Fibroblast of skin of scalp (primary cell): ENCODE measurements around the gene GDAP1L1.
"Not testable (repeated sequence)": the region's sequence is repeated elsewhere in the genome, so short reads cannot be mapped to it uniquely, and the experiment has no call there.

Experiments used
- DNase-seq: peaks from one replicate; pipeline ENCODE4 v3.0.0-alpha.2; 2013

GDAP1L1 gene

DNA sequence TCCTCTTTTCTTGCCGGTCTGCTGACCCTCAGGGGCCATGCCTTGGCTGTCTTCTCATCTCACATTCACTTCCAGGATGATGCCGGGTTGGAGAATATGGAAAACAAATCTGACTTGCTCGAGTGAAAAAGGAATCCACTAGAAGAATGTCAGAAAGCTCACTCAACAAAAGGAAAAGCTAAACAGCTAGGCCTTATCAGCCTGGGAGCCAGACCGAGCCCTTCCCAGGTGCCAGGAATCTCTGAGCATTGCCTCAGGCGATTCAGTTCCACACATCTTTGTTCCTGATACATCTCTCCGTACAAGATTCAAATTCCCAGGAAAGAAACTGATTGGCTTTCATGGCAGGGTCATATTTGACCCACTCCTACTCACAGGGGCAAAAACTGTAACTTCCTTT is 27.3 kb upstream of the GDAP1L1 start:
- DNase-seq = no peak

DNA sequence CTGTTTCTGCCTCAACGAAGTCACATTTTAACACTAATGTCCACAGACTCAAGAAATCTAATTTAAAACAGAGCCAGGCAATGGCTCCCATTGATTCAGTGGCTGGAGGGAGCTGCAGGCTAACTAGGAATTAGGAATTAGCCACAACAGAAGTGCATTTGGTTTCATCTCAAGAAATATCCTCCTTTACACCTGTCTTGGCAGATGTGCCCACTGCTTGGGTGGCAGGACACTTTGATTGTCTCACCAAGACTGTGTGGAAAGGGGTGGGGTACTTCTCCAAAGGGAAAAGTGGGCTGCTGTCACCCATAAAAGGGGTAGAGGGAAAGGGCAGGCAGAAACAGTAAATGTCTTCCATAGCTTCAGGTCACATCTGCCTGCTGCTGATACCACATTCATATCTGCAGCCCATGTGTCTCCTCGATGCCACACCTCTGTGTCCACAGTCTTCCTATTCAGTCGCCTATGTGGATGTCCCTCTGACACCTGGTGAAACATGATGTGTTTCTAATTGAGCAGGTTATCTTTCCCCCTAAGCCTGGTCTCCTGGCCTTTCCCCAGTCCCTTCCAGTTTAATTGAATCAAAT is 25.6 kb upstream of the GDAP1L1 start:
- no peak for DNase-seq

DNA sequence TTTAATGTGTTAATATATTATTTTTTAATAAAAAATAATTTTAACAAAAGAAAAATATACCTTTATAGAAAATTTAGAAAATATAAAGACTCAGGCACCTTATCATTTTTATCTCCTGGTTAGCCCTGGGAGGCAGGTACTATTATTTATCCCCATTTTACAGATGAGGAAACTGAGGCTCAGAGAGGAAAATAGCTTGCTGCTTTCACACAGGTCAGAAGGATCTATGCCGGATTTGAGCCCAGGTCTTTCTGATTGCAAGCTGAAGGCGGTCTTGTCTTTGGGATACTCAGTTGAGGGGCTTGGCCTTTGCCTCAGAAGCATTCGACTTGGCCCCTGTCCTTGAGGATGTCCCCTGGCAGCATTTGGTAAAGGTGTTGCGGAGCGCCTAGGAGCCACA is 25.1 kb upstream of the GDAP1L1 start:
- no peak for DNase-seq

DNA sequence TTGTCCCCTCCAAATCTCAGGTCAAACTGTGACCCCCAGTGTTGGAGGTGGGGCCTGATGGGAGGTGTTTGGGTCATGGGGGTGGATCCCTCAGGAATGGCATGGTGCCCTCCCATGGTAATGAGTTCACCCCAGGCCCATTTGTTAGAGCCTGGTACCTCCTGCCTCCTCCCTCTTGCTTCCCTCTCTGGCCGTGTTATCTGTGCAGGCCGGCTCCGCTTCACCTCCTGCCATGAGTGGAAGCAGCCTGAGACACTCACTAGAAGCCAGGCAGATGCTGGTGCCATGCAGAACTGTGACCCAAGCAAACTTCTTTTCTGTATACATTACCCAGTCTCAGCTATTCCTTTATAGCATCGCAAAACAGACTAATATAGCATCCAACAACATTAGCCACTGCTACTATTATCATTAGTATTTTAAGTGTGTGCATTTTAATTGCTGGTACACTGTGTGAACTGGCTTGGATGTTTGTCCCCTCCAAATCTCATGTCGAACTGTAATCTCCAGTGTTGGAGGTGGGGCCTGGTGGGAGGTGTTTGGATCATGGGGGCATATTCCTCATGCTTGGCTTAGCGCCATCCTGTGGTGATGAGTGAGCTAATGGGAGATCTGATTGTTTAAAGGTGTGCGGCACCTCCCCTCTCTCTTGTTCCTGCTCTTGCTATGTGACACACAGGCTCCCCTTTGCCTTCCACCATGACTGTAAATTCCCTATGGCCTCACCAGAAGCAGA is 24.3 kb upstream of the GDAP1L1 start:
- no peak for DNase-seq

DNA sequence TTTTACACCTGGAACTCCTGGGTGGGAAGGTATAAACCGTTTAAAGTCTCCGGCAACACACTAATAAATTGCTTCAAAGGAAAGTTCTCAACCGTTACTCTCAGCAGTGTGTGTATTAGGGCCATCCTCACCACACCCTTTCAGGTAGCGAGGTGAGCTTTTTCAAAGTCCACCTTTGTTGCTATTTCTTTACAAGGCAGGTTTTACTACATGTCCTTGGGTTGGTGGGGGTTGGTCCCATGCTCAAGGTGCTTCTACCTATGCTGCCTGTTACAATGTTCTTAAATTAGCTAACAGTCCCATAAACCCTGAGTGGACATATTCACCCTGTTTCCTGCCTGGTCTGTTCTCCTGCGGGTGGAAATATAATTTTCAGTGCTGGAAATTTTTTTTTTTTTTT is 23.4 kb upstream of the GDAP1L1 start:
- DNase-seq = no peak

DNA sequence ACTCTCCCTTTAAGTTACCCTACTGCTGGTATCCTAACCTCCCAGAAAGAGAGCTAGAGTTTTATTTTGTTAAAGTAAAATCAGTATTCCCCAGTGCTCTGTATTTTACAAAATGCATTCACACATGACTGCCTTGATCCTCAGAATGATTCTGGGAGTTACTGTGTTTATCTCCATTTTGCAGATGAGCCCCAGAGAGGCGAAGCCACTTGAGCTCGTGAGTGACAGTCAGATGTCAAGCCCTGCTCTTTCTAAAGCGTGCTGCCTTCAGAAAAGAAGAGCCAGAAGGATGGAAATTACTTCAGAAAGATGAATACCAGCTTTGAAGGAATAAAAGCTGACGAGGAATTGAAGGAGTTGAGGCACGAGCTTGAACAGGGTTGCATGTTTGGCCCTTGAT is 22.5 kb upstream of the GDAP1L1 start:
- DNase-seq = no peak

DNA sequence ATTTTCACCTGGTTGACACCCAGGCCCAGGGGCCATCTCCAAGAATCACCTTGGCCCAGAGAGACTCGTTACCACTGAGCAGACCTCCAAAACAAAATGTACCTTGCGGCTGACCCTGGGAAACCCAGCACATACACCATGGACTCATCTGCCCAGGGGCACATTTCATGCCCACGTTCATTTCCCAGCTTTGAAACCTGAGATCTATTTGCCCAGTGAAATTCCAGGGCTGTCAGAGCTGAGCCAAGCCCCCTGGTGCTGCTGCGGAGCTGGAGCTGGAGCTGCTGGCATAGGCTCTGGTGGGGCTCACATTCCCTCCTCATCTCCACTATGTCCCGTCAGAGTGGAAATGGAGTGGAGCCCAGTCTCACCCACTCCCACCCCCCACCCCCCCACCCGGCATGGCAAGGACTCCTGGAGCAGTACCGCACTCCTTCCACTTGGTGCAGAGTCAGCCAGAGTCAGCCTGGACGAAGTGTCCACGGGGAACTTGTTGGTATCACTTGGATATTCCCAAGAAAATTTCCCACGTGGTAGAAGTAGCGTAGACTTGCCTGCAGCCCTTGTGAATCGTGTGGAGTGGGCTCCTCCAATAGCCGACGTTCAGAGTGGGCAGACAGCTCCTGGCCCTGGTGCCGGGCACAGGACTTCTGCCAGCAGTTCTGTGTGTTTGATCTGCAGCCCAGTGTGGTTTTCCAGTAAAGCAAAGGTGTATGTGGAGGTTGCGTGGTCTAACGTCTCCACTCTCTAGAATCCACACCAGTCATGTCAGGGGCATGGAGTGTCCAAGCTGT is 18.4 kb upstream of the GDAP1L1 start:
- DNase-seq = no peak

DNA sequence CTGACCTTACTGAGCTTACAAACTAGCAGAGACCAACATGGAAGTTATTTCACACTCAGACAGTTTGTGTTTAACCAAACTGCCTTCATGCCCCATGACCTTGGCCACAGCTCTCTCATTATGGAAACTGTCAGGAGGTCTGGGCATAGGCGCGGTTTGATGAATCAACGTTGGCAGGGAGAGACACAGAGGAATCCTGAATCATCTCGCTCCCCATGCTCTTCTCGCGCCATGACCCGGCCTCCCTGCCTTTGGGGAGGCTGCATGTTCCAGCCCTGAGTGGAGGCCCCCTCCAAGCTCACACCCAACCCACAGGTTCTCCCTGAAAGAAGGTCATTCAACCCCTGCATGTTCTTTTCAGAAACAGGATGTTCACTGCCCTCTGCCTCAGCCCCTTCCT is 15.9 kb upstream of the GDAP1L1 start:
- DNase-seq = no peak

DNA sequence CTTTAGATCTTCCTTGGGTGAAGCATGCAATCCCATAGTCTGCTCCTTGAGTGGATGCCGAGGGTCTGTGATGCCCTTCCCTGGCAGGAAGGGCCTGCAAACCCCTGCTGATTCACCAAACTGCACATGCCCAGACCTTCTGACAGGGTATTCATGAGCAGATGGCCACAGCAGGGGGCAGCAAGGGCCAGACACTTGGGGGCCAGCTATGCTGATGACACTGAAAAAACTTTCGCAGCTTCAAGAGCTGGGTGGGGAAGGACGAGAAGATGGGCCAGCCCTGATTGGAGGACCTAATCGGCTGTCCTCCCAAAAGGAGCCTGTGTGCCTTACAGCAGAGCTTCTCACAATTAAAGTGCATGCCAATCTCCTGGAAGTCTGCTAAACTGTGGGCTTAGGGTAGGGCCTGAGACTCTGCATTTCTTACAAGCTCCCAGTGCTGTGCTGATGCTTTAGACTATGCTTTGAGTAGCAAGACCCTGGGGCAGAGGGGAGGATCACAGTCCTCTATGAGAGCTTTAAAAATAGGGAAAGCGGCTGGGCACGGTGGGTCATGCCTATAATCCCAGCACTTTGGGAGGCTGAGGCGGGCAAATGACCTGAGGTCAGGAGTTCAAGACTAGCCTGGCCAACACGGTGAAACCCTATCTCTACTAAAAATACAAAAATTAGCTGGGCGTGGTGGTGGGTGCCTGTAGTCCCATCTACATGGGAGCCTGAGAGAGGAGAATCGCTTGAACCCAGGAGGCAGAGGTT is 15.2 kb upstream of the GDAP1L1 start:
- DNase-seq = peak; percentile 43

DNA sequence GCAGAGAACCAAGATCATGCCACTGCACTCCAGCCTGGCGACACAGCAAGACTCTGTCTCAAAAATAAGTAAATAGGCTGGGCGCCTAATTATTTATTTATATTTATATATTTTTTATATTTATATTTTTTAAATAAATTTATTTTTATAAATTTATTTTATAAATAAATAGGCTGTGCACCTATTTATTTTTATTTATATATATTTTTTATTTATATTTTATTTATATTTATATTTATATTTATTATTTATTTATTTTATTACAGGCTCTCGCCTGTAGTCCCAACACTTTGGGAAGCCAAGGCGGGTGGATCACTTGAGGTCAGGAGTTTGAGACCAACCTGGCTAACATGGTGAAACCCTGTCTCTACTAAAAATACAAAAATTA is 14.6 kb upstream of the GDAP1L1 start:
- not testable (repeated sequence) for DNase-seq

DNA sequence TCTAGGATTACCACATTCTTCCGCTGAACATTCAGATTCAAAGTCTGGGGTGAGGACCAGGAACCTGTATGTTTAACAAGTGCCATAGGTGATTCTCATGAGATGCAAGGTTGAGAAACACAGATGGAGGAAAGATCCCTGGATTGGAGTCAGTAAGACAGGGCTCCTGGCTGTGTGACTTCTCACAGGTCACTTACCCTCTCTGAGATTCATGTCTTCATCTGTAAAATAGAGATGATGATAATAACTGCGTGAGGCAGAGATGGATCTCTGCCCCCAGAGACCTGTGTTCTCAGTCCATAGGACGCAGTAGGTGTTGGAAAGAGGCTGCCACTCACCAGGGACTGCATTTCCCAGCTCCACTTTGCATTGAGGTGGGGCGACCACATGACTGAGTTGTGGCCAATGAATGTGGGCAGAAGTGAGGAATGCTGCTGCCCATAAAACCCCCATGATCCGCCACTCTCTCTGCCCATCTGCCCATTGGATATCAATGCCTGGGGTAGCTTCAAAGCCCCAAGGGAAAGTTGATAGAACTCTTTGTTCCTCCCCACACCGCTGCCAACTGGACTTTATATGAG is 13.6 kb upstream of the GDAP1L1 start:
- DNase-seq = no peak

DNA sequence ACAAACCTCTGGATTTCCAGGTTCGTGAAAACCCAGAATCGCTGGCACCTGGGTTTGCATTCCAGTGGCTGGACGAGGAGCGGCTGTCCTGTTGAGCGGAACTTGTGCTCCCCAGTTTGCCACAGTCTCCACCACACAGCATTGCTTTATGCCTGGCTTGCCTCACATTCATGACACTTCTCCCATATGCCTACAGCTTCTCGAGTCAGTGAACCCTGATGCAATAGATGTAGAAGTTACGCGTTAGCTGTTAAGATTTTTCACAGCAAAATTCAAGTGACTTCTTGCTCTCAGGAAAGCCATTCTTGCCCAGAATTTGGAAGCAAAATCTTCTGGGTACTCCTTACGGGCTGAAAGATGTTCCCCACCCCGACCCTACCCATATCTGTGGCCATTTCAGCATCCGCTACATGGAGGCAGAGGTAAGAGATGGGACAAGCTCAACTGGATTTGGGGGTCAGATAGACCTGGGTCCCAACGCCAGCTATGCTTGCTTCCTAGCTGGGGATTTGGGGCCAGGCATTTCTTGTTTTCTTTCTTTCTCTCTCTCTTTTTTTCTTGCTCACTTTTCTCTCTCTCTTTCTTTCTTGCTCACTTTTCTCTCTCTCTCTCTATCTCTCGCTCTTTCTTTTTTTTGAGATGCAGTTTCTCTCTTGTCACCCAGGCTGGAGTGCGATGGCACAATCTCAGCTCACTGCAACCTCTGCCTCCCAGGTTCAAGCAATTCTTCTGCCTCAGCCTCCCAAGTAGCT is 12.4 kb upstream of the GDAP1L1 start:
- no peak for DNase-seq

DNA sequence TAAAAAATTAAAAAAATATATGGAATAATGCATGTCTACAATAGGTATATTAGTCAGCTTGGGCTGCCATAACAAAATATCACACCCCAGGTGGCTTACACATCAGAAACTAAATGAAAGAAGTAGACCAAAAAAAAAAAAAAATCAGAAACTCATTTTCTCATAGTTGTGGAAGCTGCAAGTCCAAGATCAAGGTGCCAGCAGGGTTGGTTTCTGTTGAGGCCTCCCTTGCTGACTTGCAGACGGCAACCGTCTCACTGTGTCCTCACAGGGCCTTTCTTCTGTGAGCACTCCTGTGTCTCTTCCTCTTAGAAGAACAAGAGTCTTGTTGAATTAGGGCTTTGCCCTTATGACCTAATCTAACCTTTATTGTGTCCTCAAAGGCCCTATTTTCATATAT is 11.4 kb upstream of the GDAP1L1 start:
- DNase-seq = no peak

DNA sequence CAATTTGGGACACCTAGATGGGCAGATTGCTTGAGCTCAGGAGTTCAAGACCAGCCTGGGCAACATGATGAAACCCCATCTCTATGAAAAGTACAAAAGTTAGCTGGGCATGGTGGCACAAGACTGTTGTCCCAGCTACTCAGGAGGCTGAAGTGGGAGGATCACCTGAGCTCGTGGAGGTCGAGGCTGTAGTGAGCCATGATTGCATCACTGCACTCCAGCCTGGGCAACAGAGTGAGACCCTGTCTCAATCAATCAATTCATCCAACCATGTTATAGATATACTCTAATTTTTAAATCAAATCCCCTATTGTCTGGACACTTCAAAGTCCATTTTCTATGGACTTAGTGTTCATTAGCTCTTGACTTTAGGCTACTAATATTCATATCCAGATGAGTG is 10.3 kb upstream of the GDAP1L1 start:
- DNase-seq = not testable (repeated sequence)

DNA sequence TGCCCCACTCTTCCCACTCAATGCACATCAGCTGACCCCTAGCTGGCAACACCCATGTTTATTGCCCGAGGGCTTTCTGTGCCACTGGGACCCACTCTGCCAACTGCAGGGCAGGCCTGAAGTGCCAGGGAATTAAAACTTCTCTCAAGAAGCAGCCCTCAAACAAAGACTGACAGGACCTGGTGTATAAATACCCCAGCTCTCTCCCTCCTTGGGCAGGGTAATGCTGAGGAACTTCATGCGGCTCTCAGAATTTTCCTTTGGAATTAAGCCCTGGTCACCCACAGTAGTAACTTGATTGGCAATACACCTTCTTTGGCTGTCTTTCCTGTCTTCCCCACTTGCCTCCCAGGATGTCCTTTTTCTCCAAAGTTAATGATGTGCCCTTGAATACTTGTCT is 5.3 kb upstream of the GDAP1L1 start:
- no peak for DNase-seq

DNA sequence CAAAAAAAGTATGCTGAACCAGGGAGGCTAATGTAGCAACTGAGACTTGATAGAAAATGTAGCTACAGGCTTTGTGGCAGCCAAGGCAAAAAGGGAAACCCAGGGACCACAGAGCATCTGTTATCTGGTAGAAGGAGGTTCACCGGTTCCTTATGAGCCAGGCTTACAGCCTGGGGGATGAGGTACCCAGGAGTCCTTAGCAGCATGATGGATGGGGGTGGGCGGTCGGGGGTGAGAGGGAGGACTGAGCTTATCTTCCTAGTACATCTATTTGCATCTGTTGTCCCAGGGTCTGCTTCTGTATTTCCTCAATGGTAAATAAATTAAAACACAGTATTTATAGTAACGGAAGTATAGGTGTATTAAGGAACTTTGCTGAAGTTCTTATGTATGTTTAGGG is 1.1 kb upstream of the GDAP1L1 start:
- DNase-seq = no peak

DNA sequence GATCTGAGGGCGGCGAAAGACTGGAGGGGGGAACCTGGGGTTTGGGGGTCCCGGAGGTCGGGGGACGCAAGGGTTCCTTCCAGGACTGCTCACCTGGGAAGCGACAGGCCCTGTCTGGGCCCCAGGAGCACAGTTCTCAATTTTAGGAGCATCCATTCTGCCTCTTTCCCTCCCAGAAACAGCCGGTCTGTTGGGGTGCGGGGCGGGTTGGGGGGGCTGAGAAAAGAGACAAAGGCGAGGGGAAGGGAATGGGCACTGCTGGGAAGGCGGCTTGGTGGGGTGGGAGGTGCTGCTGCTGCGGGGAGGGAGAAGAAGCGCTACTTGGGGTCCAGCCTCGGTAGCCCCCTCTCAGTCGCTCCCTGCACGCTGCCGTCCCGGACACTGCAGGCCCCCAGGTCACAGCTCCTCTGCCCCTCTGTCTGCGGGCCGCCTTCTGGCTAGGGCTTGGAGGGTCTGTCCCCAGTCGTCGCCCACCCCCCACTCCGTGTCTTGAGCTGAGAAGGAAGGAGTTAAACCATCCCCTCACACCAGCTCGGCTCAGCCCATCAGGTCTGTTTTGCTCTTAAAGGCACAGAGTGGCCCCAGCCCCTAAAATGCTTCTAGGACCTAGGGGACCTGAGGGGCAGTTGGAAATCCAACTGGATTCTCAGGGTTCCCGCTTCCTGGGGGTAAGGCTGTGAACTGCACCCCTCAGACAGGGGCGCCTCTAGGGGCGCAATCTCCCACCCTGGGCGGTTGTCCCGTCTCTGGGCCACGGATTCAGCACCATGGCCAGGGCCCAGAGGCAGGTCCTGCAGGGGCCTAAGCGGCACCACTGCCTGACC is 690 bp downstream of the GDAP1L1 start:
- peak; percentile 48 for DNase-seq

DNA sequence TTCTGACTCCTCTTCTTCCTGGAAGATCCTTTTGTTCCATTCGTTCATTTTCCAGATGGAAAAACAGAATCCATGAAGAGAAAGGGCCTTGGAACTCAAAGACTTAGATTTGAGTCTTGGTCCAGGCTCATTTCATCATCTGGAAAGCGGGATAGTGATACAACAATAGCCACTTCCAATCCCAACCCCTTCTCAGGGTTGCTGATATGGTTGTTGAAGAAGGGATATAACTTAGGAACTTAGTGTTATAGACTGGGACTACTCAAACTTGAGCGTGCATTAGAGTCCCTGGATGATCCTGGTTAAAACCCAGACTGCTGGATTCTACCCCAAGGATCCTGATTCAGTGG is 1.3 kb downstream of the GDAP1L1 start:
- DNase-seq = no peak

DNA sequence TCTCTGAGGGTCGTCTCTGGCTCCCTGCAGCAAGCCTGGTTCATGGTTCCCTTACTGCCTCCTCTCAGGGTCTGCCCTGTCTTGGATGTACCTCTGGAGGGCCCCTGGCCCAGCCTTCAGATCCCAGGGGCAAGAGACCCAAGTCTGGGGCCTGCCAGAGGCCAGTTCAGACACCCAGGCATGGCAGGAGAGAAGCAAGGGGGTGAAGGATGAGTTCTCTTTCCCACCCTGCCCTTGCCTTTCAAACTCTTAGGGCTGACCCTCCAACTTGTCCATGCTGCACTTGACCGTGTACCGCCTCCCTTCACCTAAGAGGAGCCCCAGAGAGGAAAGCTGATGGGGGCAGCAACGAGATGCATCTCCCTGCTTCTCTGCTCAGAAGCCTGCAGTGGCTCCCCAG is 4.2 kb downstream of the GDAP1L1 start:
- DNase-seq = no peak

DNA sequence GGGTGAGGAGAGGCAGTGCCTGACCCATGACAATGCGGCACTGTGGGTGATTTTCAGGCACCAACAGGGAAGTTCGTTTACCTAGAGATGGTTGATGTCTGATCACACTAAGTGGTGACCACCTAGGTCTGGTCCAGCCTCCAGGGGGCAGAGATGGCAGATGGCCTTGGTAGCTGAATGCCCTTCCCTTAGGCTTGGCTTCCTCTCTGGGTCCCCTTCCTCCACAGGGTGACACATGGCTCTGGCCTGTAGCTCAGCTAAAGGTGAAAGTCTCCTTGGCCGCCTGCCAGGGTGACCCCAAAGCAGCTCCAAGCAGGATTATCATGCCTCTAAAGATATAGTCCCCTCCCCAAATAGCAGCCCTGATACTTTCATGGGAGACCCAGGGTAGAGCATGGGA is 6.4 kb downstream of the GDAP1L1 start:
- DNase-seq = no peak

DNA sequence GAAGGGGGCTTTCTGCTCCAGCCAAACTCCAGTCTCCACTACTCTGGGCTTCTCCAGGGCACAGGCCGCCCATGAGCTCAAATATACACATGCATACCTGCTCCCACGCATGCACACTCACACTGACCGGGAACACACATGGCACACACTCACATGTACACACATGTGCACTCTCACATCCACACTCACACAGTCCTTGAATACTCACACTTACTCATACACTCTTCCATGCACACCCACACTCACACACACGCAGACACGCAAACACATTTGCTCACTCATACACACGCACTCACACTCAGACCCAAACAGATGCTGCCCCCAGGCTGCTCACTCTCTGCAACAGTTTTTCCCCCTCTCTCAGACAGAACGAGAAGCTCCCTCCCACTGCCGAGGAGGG is 7.0 kb downstream of the GDAP1L1 start:
- no peak for DNase-seq
